ENCODE data around the gene NDUFAF2.

DNA sequence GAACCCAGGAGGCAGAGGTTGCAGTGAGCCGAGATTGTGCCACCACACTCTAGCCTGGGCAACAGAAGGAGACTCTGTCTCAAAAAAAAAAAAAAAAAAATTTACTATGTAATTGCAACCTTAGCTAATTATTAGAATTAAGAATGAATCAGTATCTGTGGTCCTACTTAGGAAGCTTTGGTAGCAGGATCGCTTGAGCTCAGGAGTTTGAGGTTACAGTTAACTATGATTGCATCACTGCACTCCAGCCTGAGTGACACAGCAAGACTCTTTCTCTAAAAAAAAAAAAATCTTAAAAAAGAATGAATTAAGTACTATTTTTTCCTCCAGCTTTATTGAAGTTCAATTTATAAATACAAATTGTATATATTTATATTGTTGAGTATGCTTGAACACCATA is 16.7 kb downstream of the NDUFAF2 start:
- TF ChIP-seq POLR2A (IDR thresholded peaks at IDR 0.05) = no peak
- TF ChIP-seq, protein P1, sequence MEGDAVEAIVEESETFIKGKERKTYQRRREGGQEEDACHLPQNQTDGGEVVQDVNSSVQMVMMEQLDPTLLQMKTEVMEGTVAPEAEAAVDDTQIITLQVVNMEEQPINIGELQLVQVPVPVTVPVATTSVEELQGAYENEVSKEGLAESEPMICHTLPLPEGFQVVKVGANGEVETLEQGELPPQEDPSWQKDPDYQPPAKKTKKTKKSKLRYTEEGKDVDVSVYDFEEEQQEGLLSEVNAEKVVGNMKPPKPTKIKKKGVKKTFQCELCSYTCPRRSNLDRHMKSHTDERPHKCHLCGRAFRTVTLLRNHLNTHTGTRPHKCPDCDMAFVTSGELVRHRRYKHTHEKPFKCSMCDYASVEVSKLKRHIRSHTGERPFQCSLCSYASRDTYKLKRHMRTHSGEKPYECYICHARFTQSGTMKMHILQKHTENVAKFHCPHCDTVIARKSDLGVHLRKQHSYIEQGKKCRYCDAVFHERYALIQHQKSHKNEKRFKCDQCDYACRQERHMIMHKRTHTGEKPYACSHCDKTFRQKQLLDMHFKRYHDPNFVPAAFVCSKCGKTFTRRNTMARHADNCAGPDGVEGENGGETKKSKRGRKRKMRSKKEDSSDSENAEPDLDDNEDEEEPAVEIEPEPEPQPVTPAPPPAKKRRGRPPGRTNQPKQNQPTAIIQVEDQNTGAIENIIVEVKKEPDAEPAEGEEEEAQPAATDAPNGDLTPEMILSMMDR (IDR thresholded peaks at IDR 0.05) = no peak

Measured in uterus (tissue), 2 donors.